Activated CD4-positive, alpha-beta T cell treated with anti-CD3 and anti-CD28 coated beads, Interleukin-2, amount 50 U/mL, for 24 hours (primary cell): Measurements from ENCODE around the gene RAB13.

ENCODE experiments used
- DNase-seq, 2 donors: peaks; one replicate each; pipeline ENCODE4 v3.0.0-alpha.2; 2020; ENCODE audit warnings: low read depth in 1 of 2, low spot score in 1 of 2

RAB13 gene

DNA sequence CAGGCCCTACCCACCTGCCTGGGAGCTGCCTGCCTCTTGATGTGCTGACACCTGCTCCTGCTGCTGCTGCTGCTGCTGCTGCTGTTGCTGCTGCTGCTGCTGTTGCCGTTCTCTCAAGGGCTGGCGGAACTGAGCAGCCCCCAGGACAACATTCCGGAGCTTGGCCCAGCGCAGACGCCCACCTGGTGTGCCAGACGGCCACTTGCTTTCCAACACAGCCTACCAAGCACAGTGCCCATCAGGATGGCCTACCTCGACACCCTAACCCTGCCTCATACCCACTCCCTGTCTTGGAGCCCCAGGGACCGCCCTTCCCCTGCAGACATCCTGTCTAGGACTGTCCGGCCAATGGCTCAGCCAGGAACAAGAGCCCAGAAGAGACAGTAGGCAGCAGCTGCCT lies 51.4 kb downstream of the RAB13 start:
- no peak for DNase-seq

- no peak for DNase-seq
These were observed 52.2 kb downstream of the RAB13 start for GRCh38 chr1:153933955-153934354.

DNA sequence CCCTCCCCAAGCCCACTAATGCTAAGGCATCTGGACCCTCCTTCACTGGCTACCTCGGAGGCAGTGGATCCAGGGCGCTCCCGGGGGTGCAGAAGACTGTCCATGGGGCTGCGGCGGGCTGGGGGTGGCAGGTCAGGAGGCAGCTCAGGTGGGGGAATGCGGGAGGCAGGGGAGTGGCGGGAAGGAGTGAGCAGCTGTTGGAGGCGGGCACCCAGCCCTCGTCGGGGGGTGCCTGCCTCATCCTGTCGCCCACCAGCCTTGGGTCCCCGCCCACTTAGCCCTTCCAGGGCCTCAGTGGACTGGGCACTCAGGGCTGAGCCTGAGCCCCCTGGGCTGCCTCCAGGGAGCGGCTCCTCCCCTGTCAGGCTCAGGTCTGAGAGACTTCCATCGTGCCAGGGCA lies 52.7 kb downstream of the RAB13 start:
- DNase-seq = no peak

DNA sequence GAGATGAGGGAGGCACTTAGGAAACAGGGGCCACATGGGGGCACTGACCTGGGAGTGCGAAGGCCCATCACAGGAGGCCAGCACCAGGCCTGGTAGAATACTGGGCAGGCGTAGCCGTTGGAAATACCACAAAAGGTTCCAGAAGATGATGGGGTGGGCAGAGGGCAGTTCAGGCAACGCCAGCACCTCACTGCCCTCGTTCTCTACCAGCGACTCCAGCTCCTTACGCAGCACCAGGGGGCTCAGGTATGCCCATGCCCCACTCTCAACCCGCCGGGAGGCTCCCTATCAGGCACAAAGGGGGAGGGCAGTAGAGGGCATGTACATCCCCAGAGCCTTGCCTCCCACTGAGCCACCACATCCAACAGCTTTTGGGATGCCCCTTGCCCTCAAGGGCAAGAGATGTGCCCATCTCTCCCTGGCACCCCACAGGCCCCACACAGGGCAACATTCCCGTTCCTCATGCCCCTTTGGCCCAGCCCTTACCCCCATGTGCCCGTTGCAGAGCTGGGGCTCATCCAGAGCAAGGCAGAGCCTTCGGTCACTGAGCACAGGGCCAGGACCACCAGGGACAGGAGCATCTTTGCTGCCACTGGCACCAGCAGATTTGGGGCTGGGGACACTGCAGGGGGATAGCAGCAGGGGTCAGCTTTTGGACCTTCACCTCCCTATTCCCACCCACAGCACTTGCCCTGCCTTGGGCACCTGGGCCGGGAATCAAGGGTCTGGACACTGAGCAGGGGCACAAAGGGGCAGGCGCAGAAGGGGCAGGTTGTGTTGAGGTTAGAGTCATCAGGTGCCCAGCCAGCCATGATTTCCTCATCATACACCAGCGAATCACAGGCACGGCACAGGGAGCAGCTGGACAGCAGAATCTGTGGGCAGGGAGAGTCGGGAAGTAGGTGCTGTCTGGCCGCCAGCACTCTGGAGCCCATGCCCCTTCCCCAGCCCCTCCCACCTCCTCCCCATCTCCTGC lies 53.7 kb downstream of the RAB13 start:
- no peak for DNase-seq
